HG03196 (cell line): ENCODE data around the gene NUTM2E.
"Not testable (repeated sequence)": the region's sequence is repeated elsewhere in the genome, so short reads cannot be mapped to it uniquely, and the experiment has no call there.

Experiments used
- ATAC-seq: cut with Tn5 transposase; IDR thresholded peaks from one replicate; pipeline ENCODE4 v1.9.1; 2021; ENCODE audit not compliant: unreplicated experiment

The NUTM2E gene, protein sequence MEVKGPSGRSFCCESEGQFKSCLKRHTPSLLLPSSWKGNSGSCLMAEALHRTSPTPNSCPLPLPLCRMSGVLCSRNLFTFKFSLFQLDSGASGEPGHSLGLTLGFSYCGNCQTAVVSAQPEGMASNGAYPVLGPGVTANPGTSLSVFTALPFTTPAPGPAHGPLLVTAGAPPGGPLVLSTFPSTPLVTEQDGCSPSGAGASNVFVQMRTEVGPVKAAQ (N-terminal part only)

DNA sequence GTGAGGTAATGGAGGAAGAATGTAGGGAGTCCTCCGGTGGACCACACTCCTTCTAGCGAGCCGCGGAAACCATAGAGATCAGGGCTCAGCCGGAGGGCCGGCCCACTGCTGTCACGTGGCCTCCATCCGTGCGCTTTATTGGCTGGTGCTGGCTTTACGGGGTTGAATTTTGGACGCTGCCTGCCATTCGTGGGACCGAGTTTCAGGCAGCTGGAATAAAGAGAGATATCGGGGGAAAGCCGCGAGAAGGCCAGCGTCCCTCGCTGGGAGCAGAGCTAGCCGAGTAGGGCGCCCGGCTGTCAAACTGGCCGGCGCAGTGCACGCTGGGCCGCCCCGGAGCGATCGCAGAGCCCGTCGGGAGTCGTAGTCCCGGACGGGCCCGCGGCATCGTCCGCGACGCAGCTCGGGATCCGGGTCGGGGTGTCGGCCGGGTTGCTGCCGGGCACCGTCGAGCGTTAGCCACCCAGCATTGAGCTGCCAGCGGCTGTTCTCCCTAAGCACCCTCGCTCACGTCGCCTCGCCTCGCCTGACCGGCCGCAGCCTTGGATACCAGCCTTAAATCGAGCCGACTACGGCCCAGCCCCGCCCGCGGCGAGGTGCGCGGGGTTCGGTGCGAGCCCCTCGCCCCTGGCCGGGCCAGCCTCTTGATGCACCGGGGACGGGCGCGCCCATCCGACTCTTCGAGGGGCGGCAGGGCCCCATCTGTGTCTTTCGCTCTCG lies at the start of gene NUTM2E:
NUTM2E (plus strand) TSS at position 244 of the 720 bp plus-strand sequence. CDS start 15,002 bp downstream, outside the sequence.
- ATAC-seq = peak; percentile 96

DNA sequence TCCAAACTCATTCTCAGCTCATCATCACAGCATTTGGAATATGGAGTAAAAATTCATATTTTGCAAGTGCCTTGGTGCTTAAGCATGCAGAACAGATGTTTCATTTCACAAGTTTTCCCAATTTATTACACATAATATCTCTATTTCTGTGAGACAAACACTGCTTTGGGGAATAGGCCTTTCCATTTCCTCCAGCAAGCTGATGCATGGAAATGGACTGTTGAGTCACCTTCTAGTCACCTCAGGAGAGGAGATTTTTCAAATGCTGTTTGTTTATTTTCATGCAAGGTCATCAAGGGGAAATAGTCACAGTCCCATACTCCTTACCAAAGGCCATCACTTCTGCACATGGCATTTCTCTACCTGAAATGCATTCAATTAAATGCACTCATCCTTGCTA lies 48.5 kb upstream of the NUTM2E start:
- ATAC-seq = not testable (repeated sequence)

DNA sequence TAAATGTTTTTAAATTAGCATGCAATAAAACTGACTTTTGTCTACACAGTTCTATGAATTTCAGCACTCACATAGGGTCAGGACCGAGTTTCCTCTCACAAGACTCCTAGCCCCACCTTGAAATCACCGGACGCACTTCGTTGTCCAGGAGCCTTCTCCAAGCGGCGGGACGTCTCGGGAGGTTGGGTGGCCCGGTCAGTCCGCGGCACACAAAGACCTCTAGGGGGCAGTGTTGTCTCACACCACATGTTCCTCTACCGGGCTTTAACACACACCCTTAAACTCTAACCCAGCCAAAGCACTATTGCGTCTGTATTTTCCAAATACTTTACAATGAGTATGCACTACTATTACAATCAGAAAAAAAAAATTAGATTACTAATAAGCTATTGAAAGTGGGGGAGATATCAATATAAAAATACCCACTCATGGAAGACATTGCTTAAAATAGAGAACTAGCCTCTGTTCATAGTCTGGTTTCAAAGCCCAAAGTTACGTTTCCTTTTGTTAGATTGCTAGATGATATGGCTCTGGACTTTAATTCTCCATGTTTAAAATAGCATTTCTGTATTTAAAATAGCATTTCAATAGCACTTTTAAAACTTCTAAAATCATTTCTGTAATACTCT lies 47.1 kb upstream of the NUTM2E start:
- ATAC-seq = peak; percentile 87

DNA sequence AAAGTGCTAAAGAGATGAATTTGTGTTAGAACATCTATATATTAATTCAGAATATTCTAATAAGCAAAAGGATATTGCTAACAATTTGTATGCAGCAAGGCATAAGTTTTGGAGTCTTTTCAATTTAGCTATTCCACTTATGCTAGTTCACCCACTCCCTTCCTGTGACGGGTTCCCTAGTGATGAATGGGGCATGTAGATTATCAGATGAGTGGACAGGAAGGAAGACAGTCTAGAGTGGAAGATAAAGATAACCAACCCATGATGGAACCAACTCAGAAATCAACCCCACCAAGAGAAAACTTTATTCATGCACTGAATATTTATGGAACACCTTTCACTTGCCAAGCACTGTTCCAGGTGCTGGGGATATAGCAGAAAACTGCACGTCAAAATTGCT lies 46.5 kb upstream of the NUTM2E start:
- ATAC-seq = not testable (repeated sequence)

DNA sequence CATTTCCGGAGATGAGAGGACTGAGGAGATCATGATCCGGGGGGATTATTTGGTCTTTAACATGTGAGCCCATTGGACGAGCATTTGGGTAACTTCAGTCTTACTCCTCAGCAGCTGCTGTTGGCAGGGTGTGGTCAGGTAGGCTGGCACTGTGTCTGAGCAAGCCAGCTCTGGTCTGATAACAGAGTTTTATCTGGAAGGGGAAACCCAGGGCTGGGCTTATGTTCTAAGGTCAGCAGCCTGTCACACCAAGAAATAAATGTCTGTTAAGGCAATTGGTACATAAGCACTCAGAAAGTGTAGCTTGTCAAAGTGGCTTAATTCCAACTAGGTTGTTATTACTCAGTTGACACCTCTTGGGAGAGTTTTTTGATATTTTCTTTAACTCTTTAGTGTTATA lies 45.0 kb upstream of the NUTM2E start:
- not testable (repeated sequence) for ATAC-seq

DNA sequence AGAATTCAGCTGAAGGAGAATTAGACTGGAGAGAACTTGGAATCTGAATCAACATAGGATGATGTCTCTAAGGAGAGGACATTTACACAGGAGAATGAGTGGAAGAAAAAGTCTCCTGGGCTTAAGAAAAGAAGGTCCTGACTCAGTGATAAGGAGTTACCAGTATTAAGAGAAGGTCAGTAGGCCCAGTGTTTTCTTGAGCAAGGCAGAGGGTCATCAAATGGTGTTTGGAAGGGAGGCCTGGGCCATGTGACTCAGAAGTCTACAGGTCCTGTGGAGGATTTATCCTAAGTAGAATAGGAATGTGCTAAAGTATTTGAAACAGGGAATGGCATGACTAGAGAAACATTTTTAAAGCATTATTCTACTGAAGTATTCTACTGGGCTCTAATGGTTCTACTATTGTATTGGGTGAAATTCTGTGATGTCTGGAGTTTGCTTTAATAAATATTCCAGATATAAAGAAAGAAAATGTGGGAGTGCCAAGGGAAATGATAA lies 39.0 kb upstream of the NUTM2E start:
- not testable (repeated sequence) for ATAC-seq

DNA sequence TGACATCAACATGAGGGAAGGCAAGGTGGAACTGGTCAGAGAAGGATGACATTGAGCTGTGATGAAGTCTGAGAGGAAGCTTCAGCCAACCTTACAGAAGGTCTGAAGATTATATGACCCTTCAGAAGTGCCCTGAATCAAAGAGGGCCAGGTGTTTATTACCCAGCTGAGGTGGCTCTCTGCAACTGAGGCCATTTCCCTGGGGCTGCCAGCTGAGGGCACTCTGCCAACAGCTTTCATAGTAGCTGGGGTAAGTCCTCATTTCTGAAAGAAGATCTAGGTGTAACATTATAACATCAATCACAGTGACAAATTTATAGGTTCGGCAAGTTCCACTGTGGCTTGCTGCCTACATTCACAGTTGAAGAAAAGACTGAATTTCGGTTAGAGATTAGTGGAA lies 37.2 kb upstream of the NUTM2E start:
- not testable (repeated sequence) for ATAC-seq

DNA sequence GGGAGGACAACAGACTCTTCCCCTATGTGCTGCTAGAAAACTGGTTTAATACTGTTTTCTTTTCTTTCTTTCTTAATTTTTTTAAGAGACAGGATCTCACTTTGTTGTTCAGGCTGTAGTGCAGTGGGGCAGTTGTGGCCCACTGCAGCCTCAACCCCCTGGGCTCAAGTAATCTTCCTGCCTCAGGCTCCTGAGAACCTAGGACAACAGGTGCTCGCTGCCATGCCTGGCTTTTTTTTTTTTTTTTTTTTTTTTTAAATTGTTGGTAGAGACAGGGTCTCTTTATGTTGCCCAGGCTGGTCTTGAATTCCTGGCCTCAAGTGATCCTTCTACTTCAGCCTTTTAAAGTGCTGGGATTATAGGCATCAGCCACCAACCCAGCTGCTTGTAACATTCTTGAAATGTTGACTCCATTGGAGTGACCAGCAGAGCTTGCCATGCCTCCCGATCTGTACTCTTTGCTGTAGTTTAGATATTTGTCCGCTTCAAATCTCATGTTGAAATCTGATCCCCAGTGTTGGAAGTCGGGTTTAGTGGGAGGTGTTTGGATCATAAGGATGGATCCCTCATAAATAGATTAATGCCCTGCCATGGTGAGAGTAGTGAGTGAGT lies 34.5 kb upstream of the NUTM2E start:
- ATAC-seq = not testable (repeated sequence)

DNA sequence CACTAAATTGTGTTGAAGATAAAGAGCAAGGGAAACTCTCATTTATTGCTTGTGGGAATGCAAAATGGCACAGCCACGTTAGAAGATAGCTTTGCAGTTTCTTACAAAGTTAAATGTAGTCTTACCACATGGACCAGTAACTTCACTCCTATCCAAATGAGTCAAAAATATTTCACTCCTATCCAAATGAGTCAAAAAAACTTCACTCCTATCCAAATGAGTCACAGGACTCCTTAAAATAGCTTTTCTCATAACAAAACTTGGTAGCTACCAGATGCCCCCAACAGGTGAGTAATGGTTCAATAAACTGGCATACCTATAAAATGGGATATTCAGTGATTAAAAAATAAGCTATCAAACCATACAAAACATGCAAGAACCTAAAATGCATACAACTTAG lies 27.2 kb upstream of the NUTM2E start:
- not testable (repeated sequence) for ATAC-seq

DNA sequence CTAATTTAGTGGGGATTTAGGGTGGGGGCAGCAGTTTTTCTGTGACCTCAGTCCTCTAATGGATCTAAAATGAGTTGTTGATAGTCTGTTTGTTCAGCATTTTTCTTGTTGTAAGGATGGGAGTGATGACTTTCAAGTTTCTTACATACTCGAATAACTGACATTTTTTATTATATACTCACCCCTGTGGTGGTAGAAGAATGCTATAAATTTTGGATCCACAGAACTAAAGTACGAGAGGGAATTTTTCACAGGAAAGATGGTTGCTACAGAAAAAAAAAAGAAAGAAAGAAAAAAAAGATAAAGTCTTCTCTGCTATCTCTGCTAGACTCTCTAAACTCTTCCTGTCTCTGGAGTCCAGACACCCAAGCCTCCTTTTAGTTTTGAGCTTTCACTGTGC lies 20.7 kb upstream of the NUTM2E start:
- not testable (repeated sequence) for ATAC-seq

DNA sequence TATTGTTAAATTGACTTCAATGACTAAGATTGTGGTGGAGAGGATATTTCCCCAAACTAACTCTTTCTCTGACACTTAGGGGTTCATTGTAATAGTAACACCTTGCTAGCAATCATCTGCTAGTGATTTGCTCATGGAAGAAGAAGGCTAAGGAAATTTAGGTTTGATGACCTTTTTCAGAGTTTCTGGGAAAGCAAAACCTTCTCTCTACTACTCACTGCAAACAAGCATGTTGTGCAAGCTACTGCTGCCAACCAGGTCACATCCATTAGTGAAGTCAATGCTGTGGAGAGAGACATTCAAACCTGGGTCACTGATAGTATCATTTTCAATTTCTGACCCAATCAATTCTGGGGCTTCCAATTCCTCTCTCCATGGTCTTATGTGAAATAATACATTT lies 14.6 kb upstream of the NUTM2E start:
- not testable (repeated sequence) for ATAC-seq

DNA sequence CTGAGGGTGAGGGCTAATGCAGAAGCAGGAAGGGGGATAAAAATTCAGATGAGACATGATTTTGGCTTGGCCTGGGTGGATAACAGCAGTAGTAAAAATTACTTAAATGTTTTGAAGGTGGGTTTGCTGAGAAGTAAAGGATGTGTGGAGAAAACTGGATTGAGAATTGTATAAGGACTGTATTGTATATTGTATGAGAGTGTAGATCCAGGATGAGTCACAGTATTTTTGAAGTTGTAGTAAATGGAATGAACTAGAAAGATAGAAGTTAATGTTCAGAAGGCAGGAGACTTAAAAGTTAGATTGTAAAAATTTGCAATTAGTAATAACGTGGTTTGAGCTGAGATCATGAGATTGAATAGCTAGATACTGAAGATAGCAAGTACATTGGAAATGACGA lies 10.2 kb upstream of the NUTM2E start:
- ATAC-seq = not testable (repeated sequence)

DNA sequence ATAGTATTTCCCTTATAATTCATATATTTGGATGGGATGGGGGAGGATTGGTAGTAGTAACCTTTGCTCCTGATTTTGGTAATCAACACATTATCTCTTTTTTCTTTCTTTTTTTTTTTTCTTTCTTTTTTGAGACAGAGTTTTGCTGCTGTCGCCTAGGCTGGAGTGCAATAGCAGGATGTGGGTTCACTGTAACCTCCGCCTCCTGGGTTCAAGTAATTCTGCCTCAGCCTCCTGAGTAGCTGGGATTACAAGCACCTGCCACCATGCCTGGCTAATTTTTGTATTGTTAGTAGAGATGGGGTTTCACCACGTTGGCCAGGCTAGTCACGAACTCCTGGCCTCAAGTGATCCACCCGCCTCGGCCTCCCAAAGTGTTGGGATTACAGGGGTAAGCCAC lies 3.2 kb upstream of the NUTM2E start:
- ATAC-seq = not testable (repeated sequence)

DNA sequence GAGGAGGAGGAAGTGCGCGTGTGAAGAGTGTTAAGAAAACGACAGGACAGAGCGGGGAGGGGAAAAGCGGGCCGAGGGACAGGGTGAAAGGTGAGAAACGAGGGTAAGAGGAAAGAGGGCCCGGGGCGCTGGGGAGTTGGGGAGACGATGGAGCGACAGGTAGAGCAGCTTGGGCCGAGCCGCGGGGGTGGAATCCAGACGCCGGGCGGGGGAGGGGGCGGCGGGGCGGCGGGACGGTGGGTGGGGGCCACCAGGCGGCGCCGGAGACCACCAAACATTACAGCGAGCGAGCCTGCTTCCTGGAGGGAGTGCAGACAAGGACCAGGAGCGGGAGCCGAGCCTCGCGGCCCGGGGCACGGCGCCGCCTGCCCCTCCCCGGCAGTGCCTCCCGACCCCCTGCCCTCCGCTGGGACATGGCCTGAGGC lies 940 bp upstream of the NUTM2E start:
- peak; percentile 7 for ATAC-seq

DNA sequence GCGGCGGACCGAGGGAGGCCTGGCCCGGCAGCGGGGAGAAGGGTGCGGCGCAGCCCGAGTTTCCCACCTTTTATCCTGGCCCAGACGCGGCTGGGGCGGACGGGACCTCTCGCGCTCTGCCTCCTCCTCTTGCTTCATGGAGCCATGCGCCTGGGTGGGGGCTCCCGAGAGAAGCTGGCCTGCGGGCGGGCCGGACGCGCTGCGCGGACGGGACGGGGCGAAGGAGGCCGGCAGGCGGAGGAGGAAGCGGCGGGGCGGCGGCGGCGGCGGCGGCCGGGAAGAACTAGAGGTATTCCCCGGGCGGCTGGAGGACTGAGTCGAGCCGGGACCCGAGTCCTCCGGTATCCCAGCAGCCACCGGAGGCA lies 426 bp upstream of the NUTM2E start:
- not testable (repeated sequence) for ATAC-seq

DNA sequence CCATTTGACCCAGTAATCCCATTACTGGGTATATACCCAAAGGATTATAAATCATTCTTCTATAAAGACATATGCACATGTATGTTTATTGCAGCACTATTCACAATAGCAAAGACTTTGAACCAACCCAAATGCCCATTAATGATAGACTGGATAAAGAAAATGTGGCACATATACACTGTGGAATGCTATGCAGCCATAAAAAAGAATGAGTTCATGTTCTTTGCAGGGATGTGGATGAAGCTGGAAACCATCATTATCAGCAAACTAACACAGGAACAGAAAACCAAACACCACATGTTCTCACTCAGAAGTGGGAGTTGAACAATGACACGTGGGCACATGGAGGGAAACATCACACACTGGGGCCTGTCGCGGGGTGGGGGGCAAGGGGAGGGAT lies 7.3 kb downstream of the NUTM2E start:
- ATAC-seq = not testable (repeated sequence)

DNA sequence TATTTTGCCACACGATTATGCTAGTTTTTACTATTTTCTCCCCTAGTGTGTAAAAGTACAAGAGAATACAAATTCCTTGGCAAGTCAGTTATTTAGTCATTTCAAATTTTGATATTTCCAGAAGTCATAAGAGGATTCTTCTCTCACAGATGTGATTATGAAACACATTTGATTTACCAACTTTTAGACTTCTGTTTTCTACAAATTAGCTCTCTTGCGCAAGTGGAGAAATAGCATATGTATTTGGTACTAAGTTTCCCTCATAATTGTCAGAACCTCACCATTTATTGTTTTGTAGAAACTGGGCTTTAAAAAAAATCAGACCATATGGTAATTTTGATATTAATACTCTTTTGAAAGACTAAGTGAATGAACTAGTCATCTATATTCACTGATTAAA lies 9.4 kb downstream of the NUTM2E start:
- not testable (repeated sequence) for ATAC-seq

DNA sequence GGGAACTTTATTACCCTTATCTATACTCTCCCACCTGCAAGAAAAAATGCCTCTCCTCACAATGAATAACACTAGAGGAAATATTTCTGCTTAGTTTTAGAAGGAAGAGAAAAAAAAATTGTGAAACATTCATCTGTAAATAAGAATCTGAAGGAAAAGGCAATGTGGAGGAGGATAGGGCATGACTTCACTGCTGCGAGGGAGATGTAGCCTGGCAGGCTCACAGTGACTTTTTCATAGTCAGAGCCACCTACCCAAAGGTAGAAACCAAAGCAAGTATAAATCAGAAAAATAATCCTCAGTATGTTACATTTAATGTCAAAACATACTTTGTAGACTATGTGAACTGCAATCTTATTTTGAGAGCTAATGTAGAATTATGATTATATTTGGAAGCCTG lies 10.4 kb downstream of the NUTM2E start:
- ATAC-seq = not testable (repeated sequence)

DNA sequence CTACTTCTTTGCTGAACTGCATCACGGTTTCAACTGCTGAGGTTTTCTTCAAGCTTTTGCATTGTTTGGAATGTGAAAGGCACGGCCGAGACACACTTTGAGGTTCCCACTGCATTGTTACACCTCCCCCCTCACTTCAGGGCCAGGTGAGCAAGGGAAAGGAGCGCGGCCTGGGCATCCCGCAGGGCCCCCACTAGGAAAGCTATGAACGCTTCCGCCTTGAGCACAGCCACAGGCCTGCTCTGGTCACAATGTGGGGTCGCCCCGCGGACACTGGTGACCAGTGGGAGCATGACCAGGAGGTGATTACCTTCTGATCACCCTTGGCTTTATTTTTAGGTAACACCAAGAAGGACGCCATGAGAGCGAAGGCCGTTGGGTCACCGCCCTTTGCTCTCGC lies 11.9 kb downstream of the NUTM2E start:
- ATAC-seq = not testable (repeated sequence)

DNA sequence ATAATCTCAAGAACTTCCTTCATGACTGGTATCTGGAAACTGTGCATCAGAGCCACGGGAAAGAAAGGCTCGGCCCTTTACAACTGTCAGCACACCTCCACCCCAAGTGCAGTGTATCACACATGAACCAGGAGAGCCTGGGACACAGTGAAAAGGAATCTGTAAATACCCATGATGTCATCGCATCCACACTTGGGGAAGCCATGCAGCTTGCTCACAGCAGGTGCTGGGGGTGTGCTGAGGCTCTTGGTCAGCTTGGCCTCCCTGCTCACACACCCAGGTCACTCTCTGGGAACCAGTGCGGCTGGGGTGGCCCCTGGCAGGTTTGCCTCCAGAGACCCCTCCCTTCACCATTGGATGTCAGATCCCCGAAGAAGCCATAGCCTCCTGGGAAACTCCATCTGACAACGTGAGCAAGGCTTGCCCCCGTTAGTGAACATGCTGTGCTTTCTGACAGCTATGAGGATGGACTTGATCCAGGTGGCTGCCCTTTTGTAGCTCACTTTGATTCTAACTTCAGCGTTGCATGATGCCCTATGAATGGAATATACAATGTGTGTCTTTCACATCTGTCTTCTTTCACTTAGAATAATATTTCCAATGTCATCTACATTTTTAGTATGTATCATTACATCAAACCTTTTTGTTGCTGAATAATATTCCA lies 26.8 kb downstream of the NUTM2E start:
- ATAC-seq = not testable (repeated sequence)

DNA sequence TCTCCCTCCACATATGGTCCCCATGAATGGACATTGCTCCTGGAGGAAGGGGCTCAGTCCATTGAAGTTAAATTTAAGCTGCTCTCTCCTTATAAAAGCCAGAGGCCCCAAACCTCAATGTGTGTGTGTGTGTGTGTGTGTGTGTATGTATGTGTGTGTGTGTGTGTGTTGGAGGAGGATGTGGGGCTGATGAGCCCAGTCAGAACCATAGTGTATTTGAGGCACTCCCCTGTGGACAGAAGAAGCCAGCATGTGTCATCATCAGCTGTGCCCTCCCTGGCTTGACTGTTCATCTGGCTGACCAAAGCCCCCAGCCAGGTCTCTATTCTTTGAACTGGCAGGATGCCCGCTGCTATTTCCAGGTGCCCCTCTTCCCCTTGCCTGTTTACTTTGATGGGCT lies 35.7 kb downstream of the NUTM2E start:
- not testable (repeated sequence) for ATAC-seq
